ENCODE data around the gene PXK.

- TF ChIP-seq CTCF (IDR thresholded peaks at IDR 0.05; ENCODE audit: low read length): no peak
- TF ChIP-seq EZH2phosphoT487 (IDR thresholded peaks at IDR 0.05; ENCODE audit: low read length): no peak
Measured at GRCh38 chr3:58350627-58351013, 17.9 kb downstream of the PXK start.
